Measurements from ENCODE around the gene CSTB.

- TF ChIP-seq CTCF (IDR thresholded peaks at IDR 0.05; ENCODE audit: low read depth, low read length), result no peak
- TF ChIP-seq POLR2A (IDR thresholded peaks at IDR 0.05; ENCODE audit: extremely low read depth, insufficient read length), result no peak
- no peak for TF ChIP-seq MYC (IDR thresholded peaks at IDR 0.05; ENCODE audit: low read depth, low read length)
- TF ChIP-seq MAX (IDR thresholded peaks at IDR 0.05; ENCODE audit: low read depth, low read length), result no peak
Measured at GRCh38 chr21:43778469-43779335, 2.6 kb upstream of the CSTB start.
